Measurements from ENCODE around the gene CEP68.

CEP68 gene

GRCh38 chr2:65056215-65057053 lies at the start of gene CEP68:
CEP68 (plus strand) TSS chr2:65056416; CDS start chr2:65069445, 13,029 bp downstream.
- peak within 1 kb of the TSS; percentile 71 for H3K4me3 ChIP-seq (ENCODE audit: severe bottlenecking)
- ATAC-seq (ENCODE audit: low read depth) (peak; percentile 98), DNase-seq (ENCODE audit: low spot score) (peak; percentile 95)
- H3K27ac ChIP-seq (ENCODE audit: poor library complexity, severe bottlenecking): peak within 1 kb of the TSS; percentile 7
- no peaks in the 10 kb centered on the region for H3K9me3 ChIP-seq (ENCODE audit: severe bottlenecking)
- peaks cover 7% of the 10 kb centered on the region for H3K4me1 ChIP-seq (ENCODE audit: insufficient read depth, poor library complexity, severe bottlenecking)
- no peaks in the 10 kb centered on the region for H3K27me3 ChIP-seq (ENCODE audit: insufficient read depth, poor library complexity, severe bottlenecking)
- H3K36me3 ChIP-seq (ENCODE audit: low read depth): no peaks in the 10 kb centered on the region
- TF ChIP-seq, protein P1, sequence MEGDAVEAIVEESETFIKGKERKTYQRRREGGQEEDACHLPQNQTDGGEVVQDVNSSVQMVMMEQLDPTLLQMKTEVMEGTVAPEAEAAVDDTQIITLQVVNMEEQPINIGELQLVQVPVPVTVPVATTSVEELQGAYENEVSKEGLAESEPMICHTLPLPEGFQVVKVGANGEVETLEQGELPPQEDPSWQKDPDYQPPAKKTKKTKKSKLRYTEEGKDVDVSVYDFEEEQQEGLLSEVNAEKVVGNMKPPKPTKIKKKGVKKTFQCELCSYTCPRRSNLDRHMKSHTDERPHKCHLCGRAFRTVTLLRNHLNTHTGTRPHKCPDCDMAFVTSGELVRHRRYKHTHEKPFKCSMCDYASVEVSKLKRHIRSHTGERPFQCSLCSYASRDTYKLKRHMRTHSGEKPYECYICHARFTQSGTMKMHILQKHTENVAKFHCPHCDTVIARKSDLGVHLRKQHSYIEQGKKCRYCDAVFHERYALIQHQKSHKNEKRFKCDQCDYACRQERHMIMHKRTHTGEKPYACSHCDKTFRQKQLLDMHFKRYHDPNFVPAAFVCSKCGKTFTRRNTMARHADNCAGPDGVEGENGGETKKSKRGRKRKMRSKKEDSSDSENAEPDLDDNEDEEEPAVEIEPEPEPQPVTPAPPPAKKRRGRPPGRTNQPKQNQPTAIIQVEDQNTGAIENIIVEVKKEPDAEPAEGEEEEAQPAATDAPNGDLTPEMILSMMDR (IDR thresholded peaks at IDR 0.05; ENCODE audit: poor library complexity, severe bottlenecking): no peak

GRCh38 chr2:65013776-65014175 lies 42.4 kb upstream of the CEP68 start:
- no peak for DNase-seq (ENCODE audit: low spot score)
- ATAC-seq (ENCODE audit: low read depth): no peak
- H3K4me1 ChIP-seq (ENCODE audit: insufficient read depth, poor library complexity, severe bottlenecking): no peaks in the 10 kb centered on the region
- peaks cover 13% of the 10 kb centered on the region for H3K36me3 ChIP-seq (ENCODE audit: low read depth)
- H3K27me3 ChIP-seq (ENCODE audit: insufficient read depth, poor library complexity, severe bottlenecking): no peaks in the 10 kb centered on the region
- TF ChIP-seq, protein P1 (IDR thresholded peaks at IDR 0.05; ENCODE audit: poor library complexity, severe bottlenecking): no peak
- H3K27ac ChIP-seq (ENCODE audit: poor library complexity, severe bottlenecking): no peak overlapping the region
- H3K4me3 ChIP-seq (ENCODE audit: severe bottlenecking): no peak overlapping the region
- no peaks in the 10 kb centered on the region for H3K9me3 ChIP-seq (ENCODE audit: severe bottlenecking)

DNA sequence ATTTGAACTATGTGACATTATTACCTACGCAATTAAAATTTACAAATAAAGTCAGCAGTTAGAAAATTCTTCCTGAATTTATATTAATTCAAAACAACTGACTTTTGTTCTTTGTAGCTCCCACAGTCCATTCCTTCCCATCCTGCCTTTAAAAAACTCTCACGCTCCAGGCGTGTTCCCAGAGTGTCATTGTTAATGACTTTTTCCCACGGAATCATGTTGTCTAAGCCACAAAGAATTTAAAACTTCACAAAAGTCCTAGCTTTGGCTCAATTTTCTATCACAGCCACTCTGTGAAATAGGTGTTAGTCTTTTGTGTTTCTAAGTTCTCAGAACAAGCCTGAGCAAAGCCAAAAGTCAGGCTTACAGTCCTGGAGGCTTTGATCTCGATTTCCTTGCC lies 40.5 kb upstream of the CEP68 start:
- Histone ChIP-seq H3K27ac (ENCODE audit: poor library complexity, severe bottlenecking) (no peak overlapping the region), H3K36me3 (ENCODE audit: low read depth) (peaks cover 13% of the 10 kb centered on the region), H3K4me3 (ENCODE audit: severe bottlenecking) (no peak overlapping the region), H3K4me1 (ENCODE audit: insufficient read depth, poor library complexity, severe bottlenecking) (no peaks in the 10 kb centered on the region), H3K9me3 (ENCODE audit: severe bottlenecking) (no peaks in the 10 kb centered on the region), H3K27me3 (ENCODE audit: insufficient read depth, poor library complexity, severe bottlenecking) (no peaks in the 10 kb centered on the region)
- no peak for ATAC-seq (ENCODE audit: low read depth)
- DNase-seq (ENCODE audit: low spot score): no peak
- TF ChIP-seq, protein P1 (IDR thresholded peaks at IDR 0.05; ENCODE audit: poor library complexity, severe bottlenecking): no peak

DNA sequence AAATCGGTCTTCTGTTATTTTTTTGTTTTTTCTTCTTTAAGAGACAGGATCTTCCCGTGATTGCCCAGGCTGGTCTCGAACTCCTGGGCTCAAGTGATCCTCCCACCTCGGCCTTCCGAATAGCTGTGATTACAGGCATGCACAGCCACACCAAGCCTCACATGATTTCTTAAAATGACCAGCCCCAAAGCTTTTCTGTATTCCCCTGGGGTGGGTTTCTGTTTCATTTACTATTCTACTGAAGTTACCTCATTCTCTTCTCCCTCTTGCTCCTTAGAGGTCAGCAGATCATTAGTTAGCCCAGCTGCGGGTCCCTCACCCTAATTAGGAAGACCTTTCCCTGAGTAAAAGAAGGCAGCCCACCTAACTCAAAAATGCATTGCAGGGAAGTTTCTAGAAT lies 39.4 kb upstream of the CEP68 start:
- TF ChIP-seq, protein P1 (IDR thresholded peaks at IDR 0.05; ENCODE audit: poor library complexity, severe bottlenecking): no peak
- no peaks in the 10 kb centered on the region for H3K27me3 ChIP-seq (ENCODE audit: insufficient read depth, poor library complexity, severe bottlenecking)
- H3K4me3 ChIP-seq (ENCODE audit: severe bottlenecking): no peak overlapping the region
- no peaks in the 10 kb centered on the region for H3K4me1 ChIP-seq (ENCODE audit: insufficient read depth, poor library complexity, severe bottlenecking)
- H3K9me3 ChIP-seq (ENCODE audit: severe bottlenecking): no peaks in the 10 kb centered on the region
- DNase-seq (ENCODE audit: low spot score) (no peak), ATAC-seq (ENCODE audit: low read depth) (no peak)
- no peak overlapping the region for H3K27ac ChIP-seq (ENCODE audit: poor library complexity, severe bottlenecking)
- H3K36me3 ChIP-seq (ENCODE audit: low read depth): peaks cover 13% of the 10 kb centered on the region

GRCh38 chr2:65017335-65017734 lies 38.9 kb upstream of the CEP68 start:
- Histone ChIP-seq H3K9me3 (ENCODE audit: severe bottlenecking) (no peaks in the 10 kb centered on the region), H3K27me3 (ENCODE audit: insufficient read depth, poor library complexity, severe bottlenecking) (no peaks in the 10 kb centered on the region), H3K36me3 (ENCODE audit: low read depth) (peaks cover 13% of the 10 kb centered on the region), H3K4me3 (ENCODE audit: severe bottlenecking) (no peak overlapping the region), H3K27ac (ENCODE audit: poor library complexity, severe bottlenecking) (no peak overlapping the region), H3K4me1 (ENCODE audit: insufficient read depth, poor library complexity, severe bottlenecking) (no peaks in the 10 kb centered on the region)
- ATAC-seq (ENCODE audit: low read depth) (no peak; the same call in 2 of the 3 replicates), DNase-seq (ENCODE audit: low spot score) (no peak)
- TF ChIP-seq, protein P1 (IDR thresholded peaks at IDR 0.05; ENCODE audit: poor library complexity, severe bottlenecking): no peak
